ENCODE data around the gene ATP10B.

The ATP10B gene

DNA sequence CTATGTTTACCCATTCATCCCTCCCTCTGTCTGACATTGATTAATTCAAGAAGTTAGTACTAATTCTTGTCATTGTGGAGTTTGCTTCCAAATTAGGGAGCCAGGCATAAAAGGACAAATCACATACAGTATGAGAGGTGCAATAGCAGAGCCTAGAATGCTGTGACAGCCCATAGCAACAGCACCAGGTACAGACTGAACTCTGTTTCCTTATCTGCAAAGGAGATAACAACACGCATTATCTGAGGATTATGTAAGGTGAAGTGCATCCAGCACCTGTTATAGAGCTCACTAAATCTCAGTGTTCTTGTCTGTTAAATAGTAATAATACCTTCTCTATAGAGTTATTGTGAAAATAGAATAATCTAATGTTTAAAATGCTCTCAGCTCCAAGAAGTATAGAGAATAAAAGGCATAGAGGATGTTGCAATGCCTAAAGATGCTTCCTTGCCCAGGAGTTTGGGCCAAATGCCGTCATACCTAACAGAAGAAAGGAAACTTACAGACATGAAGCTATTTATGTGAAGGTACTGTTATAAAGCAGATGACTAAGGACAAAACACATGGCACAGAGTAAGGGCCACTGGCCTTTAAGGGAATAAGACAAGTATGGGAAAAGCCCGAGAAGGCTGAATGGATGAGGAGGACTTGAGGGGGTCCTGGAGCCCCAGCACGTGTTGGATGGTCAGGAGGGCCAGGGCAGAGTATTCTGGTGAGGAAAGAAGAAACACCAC, 214.5 kb downstream of the ATP10B start:
- FAIRE-seq (no peak), DNase-seq (ENCODE audit: insufficient read length, low spot score) (no peak)
- TF ChIP-seq SPI1 (IDR thresholded peaks at IDR 0.05; ENCODE audit: low read depth, low read length) = no peak
- TF ChIP-seq TAF1 (IDR thresholded peaks at IDR 0.05; ENCODE audit: low read depth, low read length) = no peak
- no peak for TF ChIP-seq POU2F2 (IDR thresholded peaks at IDR 0.05; ENCODE audit: low read depth, low read length)
- TF ChIP-seq PAX5 (IDR thresholded peaks at IDR 0.05; ENCODE audit: insufficient read depth, low read length, severe bottlenecking) = no peak
- TF ChIP-seq POLR2AphosphoS5 (IDR thresholded peaks at IDR 0.05; ENCODE audit: low read depth, low read length) = no peak
- no peak for TF ChIP-seq POLR2A (IDR thresholded peaks at IDR 0.05; ENCODE audit: low read depth, low read length)

DNA sequence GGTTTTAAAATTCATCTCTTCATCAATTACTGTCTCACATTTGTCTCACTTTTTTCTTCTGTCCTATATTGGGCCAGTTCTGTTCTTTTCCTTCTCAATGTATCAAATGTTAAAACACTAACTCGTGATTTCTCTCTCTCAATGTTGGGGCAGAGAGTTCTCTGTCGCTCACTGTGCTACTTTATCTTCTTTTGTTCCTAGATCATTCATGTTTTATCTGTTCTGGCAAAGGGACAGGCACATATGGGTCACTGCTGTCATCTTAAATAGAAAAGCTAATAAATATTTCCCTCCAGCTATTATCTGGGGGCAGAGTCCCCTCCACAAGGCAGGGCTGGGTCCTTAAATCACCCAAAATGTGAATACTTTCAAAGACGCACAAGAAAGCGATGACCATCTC, 216.3 kb downstream of the ATP10B start:
- no peak for TF ChIP-seq POLR2A (IDR thresholded peaks at IDR 0.05; ENCODE audit: low read depth, low read length)
- no peak for TF ChIP-seq POU2F2 (IDR thresholded peaks at IDR 0.05; ENCODE audit: low read depth, low read length)
- TF ChIP-seq TAF1 (IDR thresholded peaks at IDR 0.05; ENCODE audit: low read depth, low read length) = no peak
- no peak for TF ChIP-seq POLR2AphosphoS5 (IDR thresholded peaks at IDR 0.05; ENCODE audit: low read depth, low read length)
- no peak for TF ChIP-seq PAX5 (IDR thresholded peaks at IDR 0.05; ENCODE audit: insufficient read depth, low read length, severe bottlenecking)
- TF ChIP-seq SPI1 (IDR thresholded peaks at IDR 0.05; ENCODE audit: low read depth, low read length) = no peak
- FAIRE-seq (no peak), DNase-seq (ENCODE audit: insufficient read length, low spot score) (no peak)

DNA sequence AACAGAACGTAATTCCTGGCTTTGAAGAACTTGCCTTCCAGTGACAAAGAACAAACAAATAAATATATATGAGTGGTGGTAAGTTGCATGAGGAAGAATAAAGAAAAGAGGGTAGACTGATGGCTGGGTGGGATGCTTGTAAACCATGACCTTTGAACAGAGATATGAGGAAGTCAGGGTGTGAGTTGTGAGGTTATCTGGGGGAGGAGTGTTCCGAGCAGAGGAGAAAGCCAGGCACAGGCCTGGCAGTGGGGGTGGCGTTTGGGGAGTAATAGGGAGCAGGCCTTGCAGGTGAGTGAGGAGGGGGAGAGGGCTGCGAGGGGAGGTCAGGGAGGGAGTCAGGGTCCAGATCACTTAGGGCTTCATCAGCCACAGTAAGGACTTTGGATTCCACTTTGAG, 217.0 kb downstream of the ATP10B start:
- no peak for DNase-seq (ENCODE audit: insufficient read length, low spot score)
- no peak for FAIRE-seq
- TF ChIP-seq POLR2AphosphoS5 (IDR thresholded peaks at IDR 0.05; ENCODE audit: low read depth, low read length) (no peak), TAF1 (IDR thresholded peaks at IDR 0.05; ENCODE audit: low read depth, low read length) (no peak)

DNA sequence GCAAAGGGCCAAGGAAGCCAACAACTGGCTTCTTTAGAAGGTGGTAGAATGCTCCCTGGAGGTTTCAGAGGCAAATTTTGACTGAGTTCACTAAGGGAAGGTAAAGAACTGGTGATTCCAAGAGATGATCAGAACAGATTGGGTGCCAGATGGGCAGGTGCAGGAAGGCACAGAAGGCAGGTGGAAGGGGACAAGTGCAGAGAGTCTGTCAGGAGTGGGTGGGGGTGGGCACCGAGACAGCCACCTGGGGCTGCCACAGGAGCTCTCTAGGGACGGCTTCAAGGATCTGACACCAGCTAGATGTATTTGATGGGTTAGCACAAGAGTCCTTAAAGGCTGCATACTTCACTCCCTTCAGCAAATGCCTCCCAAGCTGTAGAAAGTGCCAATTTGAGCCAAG, 223.0 kb downstream of the ATP10B start:
- TF ChIP-seq PAX5 (IDR thresholded peaks at IDR 0.05; ENCODE audit: insufficient read depth, low read length, severe bottlenecking) (no peak), POLR2AphosphoS5 (IDR thresholded peaks at IDR 0.05; ENCODE audit: low read depth, low read length) (no peak), POLR2A (IDR thresholded peaks at IDR 0.05; ENCODE audit: low read depth, low read length) (no peak), TAF1 (IDR thresholded peaks at IDR 0.05; ENCODE audit: low read depth, low read length) (no peak), SPI1 (IDR thresholded peaks at IDR 0.05; ENCODE audit: low read depth, low read length) (no peak), POU2F2 (IDR thresholded peaks at IDR 0.05; ENCODE audit: low read depth, low read length) (no peak)
- FAIRE-seq = no peak
- DNase-seq (ENCODE audit: insufficient read length, low spot score) = no peak

DNA sequence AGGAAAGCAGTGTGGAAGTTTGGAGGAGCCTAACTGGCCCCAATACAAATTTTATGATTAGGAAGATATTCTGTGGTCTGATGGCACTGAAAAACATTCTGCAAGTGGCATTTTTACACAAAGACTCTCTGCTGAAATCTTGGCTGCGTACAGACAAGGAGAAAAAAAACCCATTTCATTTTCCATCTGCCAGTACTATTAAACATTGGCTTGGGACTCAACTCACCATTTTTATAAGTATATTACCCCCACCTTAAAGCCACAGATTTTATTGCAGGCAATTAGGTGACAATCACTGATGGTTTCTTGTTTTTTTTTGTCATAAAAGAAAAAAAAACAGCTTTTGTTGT, 223.4 kb downstream of the ATP10B start:
- TF ChIP-seq POLR2A (IDR thresholded peaks at IDR 0.05; ENCODE audit: low read depth, low read length) (no peak), POLR2AphosphoS5 (IDR thresholded peaks at IDR 0.05; ENCODE audit: low read depth, low read length) (no peak), POU2F2 (IDR thresholded peaks at IDR 0.05; ENCODE audit: low read depth, low read length) (no peak), SPI1 (IDR thresholded peaks at IDR 0.05; ENCODE audit: low read depth, low read length) (no peak), TAF1 (IDR thresholded peaks at IDR 0.05; ENCODE audit: low read depth, low read length) (no peak), PAX5 (IDR thresholded peaks at IDR 0.05; ENCODE audit: insufficient read depth, low read length, severe bottlenecking) (no peak)
- DNase-seq (ENCODE audit: insufficient read length, low spot score) (no peak), FAIRE-seq (no peak)

DNA sequence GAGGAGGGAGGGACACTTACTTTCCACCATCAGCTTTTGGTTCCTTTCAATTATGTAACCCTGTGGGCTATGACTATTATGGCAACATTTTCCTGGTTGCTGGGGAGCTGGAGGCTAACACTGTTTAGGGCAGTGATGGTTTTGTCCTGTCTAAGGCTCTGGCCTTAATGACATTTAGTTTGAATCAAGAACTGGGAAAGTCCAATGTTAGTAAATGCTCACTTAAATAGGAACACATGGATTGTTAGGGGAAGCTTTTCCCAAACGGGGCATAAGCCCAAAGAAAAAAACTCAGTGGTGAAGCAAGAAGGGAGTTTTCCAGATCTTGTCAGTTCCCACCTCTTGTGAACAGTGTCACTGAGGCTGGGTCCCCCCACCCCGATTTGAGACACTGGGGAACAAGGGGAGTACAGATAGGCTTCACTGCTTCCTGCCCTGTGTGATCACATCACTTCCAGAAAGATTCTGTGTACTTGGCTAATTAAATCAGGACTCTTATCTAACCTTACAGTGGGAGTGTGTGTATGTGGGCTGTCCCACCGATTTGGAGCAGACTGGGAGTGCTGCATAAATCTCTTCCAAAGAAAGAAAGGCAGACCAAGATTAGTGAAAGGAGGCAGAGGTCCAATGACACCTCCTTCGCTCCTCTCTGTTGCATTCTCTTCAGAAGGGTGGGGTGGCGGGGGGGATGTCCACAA, 223.9 kb downstream of the ATP10B start:
- TF ChIP-seq SPI1 (IDR thresholded peaks at IDR 0.05; ENCODE audit: low read depth, low read length) (no peak), PAX5 (IDR thresholded peaks at IDR 0.05; ENCODE audit: insufficient read depth, low read length, severe bottlenecking) (no peak), POLR2A (IDR thresholded peaks at IDR 0.05; ENCODE audit: low read depth, low read length) (no peak), POU2F2 (IDR thresholded peaks at IDR 0.05; ENCODE audit: low read depth, low read length) (no peak), POLR2AphosphoS5 (IDR thresholded peaks at IDR 0.05; ENCODE audit: low read depth, low read length) (no peak), TAF1 (IDR thresholded peaks at IDR 0.05; ENCODE audit: low read depth, low read length) (no peak)
- FAIRE-seq (no peak), DNase-seq (ENCODE audit: insufficient read length, low spot score) (no peak)

DNA sequence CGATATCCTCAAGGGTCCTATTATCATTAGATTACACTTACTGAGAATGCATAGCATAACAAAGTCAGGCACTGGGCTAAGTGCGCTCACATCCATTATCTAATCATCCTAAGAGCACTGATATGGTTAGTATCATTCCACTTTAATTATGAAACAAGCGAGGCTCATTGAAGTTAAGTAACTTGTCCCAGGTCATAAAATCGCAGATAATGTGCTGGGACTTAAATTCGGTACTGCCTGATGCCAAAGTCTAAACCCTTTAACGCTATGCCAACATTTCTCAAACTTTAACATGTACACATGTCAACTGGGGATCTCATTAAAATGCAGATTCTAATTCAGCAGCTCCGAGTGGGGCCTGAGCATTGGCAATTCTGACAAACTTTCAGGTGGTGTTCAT, 225.7 kb downstream of the ATP10B start:
- FAIRE-seq (no peak), DNase-seq (ENCODE audit: insufficient read length, low spot score) (no peak)
- TF ChIP-seq POU2F2 (IDR thresholded peaks at IDR 0.05; ENCODE audit: low read depth, low read length) = no peak
- TF ChIP-seq SPI1 (IDR thresholded peaks at IDR 0.05; ENCODE audit: low read depth, low read length) = no peak
- no peak for TF ChIP-seq PAX5 (IDR thresholded peaks at IDR 0.05; ENCODE audit: insufficient read depth, low read length, severe bottlenecking)
- no peak for TF ChIP-seq POLR2AphosphoS5 (IDR thresholded peaks at IDR 0.05; ENCODE audit: low read depth, low read length)
- TF ChIP-seq POLR2A (IDR thresholded peaks at IDR 0.05; ENCODE audit: low read depth, low read length) = no peak
- TF ChIP-seq TAF1 (IDR thresholded peaks at IDR 0.05; ENCODE audit: low read depth, low read length) = no peak

DNA sequence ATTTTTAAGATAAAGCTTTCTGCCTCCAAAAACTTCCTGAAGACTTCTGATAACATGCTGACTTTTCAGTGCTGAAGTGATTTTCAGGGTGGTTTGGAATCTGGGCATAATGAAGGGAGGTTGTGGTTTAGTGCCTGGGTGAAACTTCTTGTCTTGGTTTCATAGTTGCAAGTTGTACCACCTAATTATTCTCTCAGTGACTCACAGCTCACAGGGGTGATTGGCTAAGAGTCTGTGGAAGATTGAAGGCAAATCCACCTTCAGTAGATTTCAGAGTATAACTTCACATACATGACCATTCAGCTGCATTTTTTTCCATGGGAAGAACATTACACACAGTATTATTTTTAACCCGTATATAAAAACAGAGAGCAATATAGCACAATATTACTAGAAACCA, 230.5 kb downstream of the ATP10B start:
- DNase-seq (ENCODE audit: insufficient read length, low spot score) (no peak), FAIRE-seq (no peak)
- TF ChIP-seq TAF1 (IDR thresholded peaks at IDR 0.05; ENCODE audit: low read depth, low read length) (no peak), POLR2A (IDR thresholded peaks at IDR 0.05; ENCODE audit: low read depth, low read length) (no peak), POLR2AphosphoS5 (IDR thresholded peaks at IDR 0.05; ENCODE audit: low read depth, low read length) (no peak), POU2F2 (IDR thresholded peaks at IDR 0.05; ENCODE audit: low read depth, low read length) (no peak), PAX5 (IDR thresholded peaks at IDR 0.05; ENCODE audit: insufficient read depth, low read length, severe bottlenecking) (no peak), SPI1 (IDR thresholded peaks at IDR 0.05; ENCODE audit: low read depth, low read length) (no peak)

DNA sequence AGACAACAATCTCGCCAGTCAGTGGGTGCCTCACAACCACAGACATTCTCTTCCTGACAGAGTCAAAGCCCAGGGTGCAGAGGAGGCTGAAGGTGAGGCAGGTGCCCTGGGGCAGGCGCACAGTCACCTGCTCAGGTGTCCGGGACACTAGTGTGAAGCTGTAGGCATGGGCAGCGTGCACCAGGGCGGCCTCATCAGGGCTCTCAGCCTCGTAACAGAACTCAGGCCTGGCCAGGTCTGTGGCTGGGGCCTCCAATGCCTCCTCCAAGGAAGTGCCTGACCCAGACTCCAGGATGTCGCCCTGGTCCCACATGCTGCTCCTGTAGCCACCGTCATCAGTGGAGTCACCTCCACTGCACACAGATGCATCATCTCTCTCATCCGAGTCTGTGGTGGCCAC, 231.6 kb downstream of the ATP10B start:
- TF ChIP-seq POLR2A (IDR thresholded peaks at IDR 0.05; ENCODE audit: low read depth, low read length) = no peak
- TF ChIP-seq SPI1 (IDR thresholded peaks at IDR 0.05; ENCODE audit: low read depth, low read length) = no peak
- no peak for TF ChIP-seq TAF1 (IDR thresholded peaks at IDR 0.05; ENCODE audit: low read depth, low read length)
- TF ChIP-seq PAX5 (IDR thresholded peaks at IDR 0.05; ENCODE audit: insufficient read depth, low read length, severe bottlenecking) = no peak
- no peak for TF ChIP-seq POU2F2 (IDR thresholded peaks at IDR 0.05; ENCODE audit: low read depth, low read length)
- TF ChIP-seq POLR2AphosphoS5 (IDR thresholded peaks at IDR 0.05; ENCODE audit: low read depth, low read length) = no peak
- FAIRE-seq = no peak
- DNase-seq (ENCODE audit: insufficient read length, low spot score) = no peak

All from GM12891 (cell line).